ENCODE measurements around the gene TET1. TPM values are rescaled to one million over a fixed set of nuclear protein-coding genes. Genes with fewer than 3 reads are reported as not detected.
"Not testable (repeated sequence)": the region's sequence is repeated elsewhere in the genome, so short reads cannot be mapped to it uniquely, and the experiment has no call there.

TET1 gene
- total and polyA plus RNA-seq, 2 experiments from 2014 or later, result 0.84 to 1.3 TPM

DNA sequence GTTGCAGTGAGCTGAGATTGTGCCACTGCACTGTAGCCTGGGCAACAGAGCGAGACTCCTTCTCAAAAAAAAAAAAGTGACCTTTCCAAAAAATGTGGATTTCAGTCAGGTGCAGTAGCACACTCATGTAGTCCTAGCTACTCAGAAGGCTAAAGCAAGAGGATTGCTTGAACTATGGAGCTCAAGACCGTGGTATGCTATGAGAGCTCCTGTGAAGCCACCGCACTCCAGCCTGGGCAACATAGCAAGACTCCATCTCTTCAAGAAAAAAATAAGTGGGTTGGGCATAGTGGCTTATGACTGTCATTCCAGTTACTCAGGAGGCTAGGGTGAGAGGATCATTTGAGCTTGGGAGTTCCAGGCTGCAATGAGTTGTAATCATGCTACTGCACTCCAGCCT is 51.1 kb downstream of the TET1 start:
- H3K9ac ChIP-seq, result no peak overlapping the region
- H3K4me1 ChIP-seq (ENCODE audit: insufficient read depth), result no peaks in the 10 kb centered on the region
- H3K9me2 ChIP-seq (ENCODE audit: insufficient read depth), result no peaks in the 10 kb centered on the region
- no peak overlapping the region for H3K4me2 ChIP-seq (ENCODE audit: unreplicated experiment)
- no peak for DNase-seq
- no peak overlapping the region for H3K27ac ChIP-seq
- H3F3A ChIP-seq (ENCODE audit: insufficient read depth), result no peaks in the 10 kb centered on the region
- no peaks in the 10 kb centered on the region for H3K79me2 ChIP-seq (ENCODE audit: insufficient read depth)
- H3K9me3 ChIP-seq (ENCODE audit: low read depth), result no peaks in the 10 kb centered on the region
- in situ Hi-C loops (cut with MboI), result no loop called here
- no peak overlapping the region for H3K4me3 ChIP-seq
- WGBS, 2 experiments (ENCODE audit: low coverage in 1 of 2, low lambda C conversion rate in 2 of 2, missing lambda C conversion rate in 2 of 2), result 98 to 100% methylated on average over 3 of the region's 3 CpGs
- H2AFZ ChIP-seq, result no peak overlapping the region
- no peaks in the 10 kb centered on the region for H4K20me1 ChIP-seq (ENCODE audit: insufficient read depth)
- H3K27me3 ChIP-seq (replicated peaks; ENCODE audit: insufficient read depth), result no peaks in the 10 kb centered on the region
- no peaks in the 10 kb centered on the region for H3K36me3 ChIP-seq (ENCODE audit: low read depth)
- TF ChIP-seq EZH2 (IDR thresholded peaks at IDR 0.05; ENCODE audit: insufficient read depth, poor library complexity, severe bottlenecking) (no peak), EZH2phosphoT487 (IDR thresholded peaks at IDR 0.05; ENCODE audit: insufficient read depth, low read depth) (no peak)

DNA sequence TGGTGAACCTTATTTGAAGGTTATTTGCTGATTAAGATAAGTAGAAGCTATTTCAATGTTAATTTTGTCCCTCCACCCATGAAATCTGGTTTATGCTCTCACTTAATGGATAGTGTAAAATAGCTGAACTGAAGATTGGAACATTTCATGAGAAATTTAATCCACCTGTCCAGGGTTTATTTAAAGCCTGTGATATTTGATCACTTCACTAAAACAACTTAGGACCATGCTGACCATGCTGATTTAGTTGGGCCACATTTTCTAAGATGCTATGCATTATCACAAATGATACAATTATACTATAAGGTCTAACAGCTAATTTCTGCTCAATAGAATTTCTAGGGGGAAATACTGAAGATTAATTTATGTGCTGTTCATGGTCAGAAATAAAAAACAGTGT is 53.8 kb downstream of the TET1 start:
- H3K4me2 ChIP-seq (ENCODE audit: unreplicated experiment); H3K9ac ChIP-seq; H2AFZ ChIP-seq; H3K9me2 ChIP-seq (ENCODE audit: insufficient read depth); H3K27me3 ChIP-seq (replicated peaks; ENCODE audit: insufficient read depth); H3K36me3 ChIP-seq (ENCODE audit: low read depth); H3K27ac ChIP-seq; DNase-seq; H4K20me1 ChIP-seq (ENCODE audit: insufficient read depth); H3K4me3 ChIP-seq; H3K9me3 ChIP-seq (ENCODE audit: low read depth); in situ Hi-C loops (cut with MboI); H3K4me1 ChIP-seq (ENCODE audit: insufficient read depth); H3K79me2 ChIP-seq (ENCODE audit: insufficient read depth); H3F3A ChIP-seq (ENCODE audit: insufficient read depth): not testable (repeated sequence)

DNA sequence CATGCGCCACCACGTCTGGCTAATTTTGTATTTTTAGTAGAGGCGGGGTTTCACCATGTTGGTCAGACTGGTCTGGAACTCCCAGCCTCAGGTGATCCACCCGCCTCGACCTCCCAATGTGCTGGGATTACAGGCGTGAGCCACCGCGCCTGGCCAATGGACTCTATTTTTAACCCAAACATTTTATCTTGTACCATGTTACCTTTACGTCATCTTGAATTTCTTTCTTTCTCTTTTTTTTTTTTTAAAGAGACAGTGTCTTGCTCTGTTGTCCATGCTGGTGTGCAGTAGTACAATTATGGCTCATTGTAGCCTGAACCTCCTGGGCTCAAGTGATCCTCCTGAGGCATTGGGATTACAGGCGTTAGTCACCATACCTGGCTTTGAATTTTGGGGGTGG is 57.6 kb downstream of the TET1 start:
- H3K36me3 ChIP-seq (ENCODE audit: low read depth); H3K27me3 ChIP-seq (replicated peaks; ENCODE audit: insufficient read depth); H3K4me1 ChIP-seq (ENCODE audit: insufficient read depth); H2AFZ ChIP-seq; H3K9me2 ChIP-seq (ENCODE audit: insufficient read depth); H3K9ac ChIP-seq; H3K27ac ChIP-seq; DNase-seq; H3K4me3 ChIP-seq; H4K20me1 ChIP-seq (ENCODE audit: insufficient read depth); H3K4me2 ChIP-seq (ENCODE audit: unreplicated experiment); in situ Hi-C loops (cut with MboI); H3K9me3 ChIP-seq (ENCODE audit: low read depth); H3K79me2 ChIP-seq (ENCODE audit: insufficient read depth); H3F3A ChIP-seq (ENCODE audit: insufficient read depth): not testable (repeated sequence)
- 93% methylated on average over 10 of the region's 10 CpGs for WGBS, 2 experiments (ENCODE audit: low coverage in 1 of 2, low lambda C conversion rate in 2 of 2, missing lambda C conversion rate in 2 of 2)

- no peak overlapping the region for H3K4me3 ChIP-seq
- H3K36me3 ChIP-seq (ENCODE audit: low read depth), result no peaks in the 10 kb centered on the region
- H3K4me1 ChIP-seq (ENCODE audit: insufficient read depth), result no peaks in the 10 kb centered on the region
- in situ Hi-C loops (cut with MboI), result no loop called here
- H2AFZ ChIP-seq, result no peak overlapping the region
- TF ChIP-seq EZH2phosphoT487 (IDR thresholded peaks at IDR 0.05; ENCODE audit: insufficient read depth, low read depth), result no peak
- TF ChIP-seq EZH2 (IDR thresholded peaks at IDR 0.05; ENCODE audit: insufficient read depth, poor library complexity, severe bottlenecking), result no peak
- no peak for DNase-seq
- no peaks in the 10 kb centered on the region for H3K9me3 ChIP-seq (ENCODE audit: low read depth)
- H3K9me2 ChIP-seq (ENCODE audit: insufficient read depth), result no peaks in the 10 kb centered on the region
- no peak overlapping the region for H3K4me2 ChIP-seq (ENCODE audit: unreplicated experiment)
- 50 to 57% methylated on average over 1 of the region's 1 CpG for WGBS, 2 experiments (ENCODE audit: low coverage in 1 of 2, low lambda C conversion rate in 2 of 2, missing lambda C conversion rate in 2 of 2)
- no peaks in the 10 kb centered on the region for H3F3A ChIP-seq (ENCODE audit: insufficient read depth)
- H3K27me3 ChIP-seq (replicated peaks; ENCODE audit: insufficient read depth), result no peaks in the 10 kb centered on the region
- H3K79me2 ChIP-seq (ENCODE audit: insufficient read depth), result no peaks in the 10 kb centered on the region
- no peak overlapping the region for H3K27ac ChIP-seq
- H3K9ac ChIP-seq, result no peak overlapping the region
- H4K20me1 ChIP-seq (ENCODE audit: insufficient read depth), result no peaks in the 10 kb centered on the region
Measured at GRCh38 chr10:68618234-68618633, 58.1 kb downstream of the TET1 start.

- H3K9me3 ChIP-seq (ENCODE audit: low read depth), result no peaks in the 10 kb centered on the region
- H3F3A ChIP-seq (ENCODE audit: insufficient read depth), result no peaks in the 10 kb centered on the region
- no peaks in the 10 kb centered on the region for H3K27me3 ChIP-seq (replicated peaks; ENCODE audit: insufficient read depth)
- H3K4me2 ChIP-seq (ENCODE audit: unreplicated experiment), result no peak overlapping the region
- H3K36me3 ChIP-seq (ENCODE audit: low read depth), result no peaks in the 10 kb centered on the region
- no peak overlapping the region for H3K9ac ChIP-seq
- no peaks in the 10 kb centered on the region for H4K20me1 ChIP-seq (ENCODE audit: insufficient read depth)
- no peak for TF ChIP-seq EZH2 (IDR thresholded peaks at IDR 0.05; ENCODE audit: insufficient read depth, poor library complexity, severe bottlenecking)
- no peak for TF ChIP-seq EZH2phosphoT487 (IDR thresholded peaks at IDR 0.05; ENCODE audit: insufficient read depth, low read depth)
- no peak overlapping the region for H3K27ac ChIP-seq
- in situ Hi-C loops (cut with MboI), result no loop called here
- H3K9me2 ChIP-seq (ENCODE audit: insufficient read depth), result no peaks in the 10 kb centered on the region
- no peak for DNase-seq
- WGBS, 2 experiments (ENCODE audit: low coverage in 1 of 2, low lambda C conversion rate in 2 of 2, missing lambda C conversion rate in 2 of 2), result 73 to 79% methylated on average over 3 of the region's 3 CpGs
- H3K79me2 ChIP-seq (ENCODE audit: insufficient read depth), result no peaks in the 10 kb centered on the region
- H2AFZ ChIP-seq, result no peak overlapping the region
- no peaks in the 10 kb centered on the region for H3K4me1 ChIP-seq (ENCODE audit: insufficient read depth)
- no peak overlapping the region for H3K4me3 ChIP-seq
Measured at GRCh38 chr10:68619595-68619994, 59.5 kb downstream of the TET1 start.
